ENCODE measurements around the gene RABL3.

RABL3 gene

GRCh38 chr3:120650311-120650710 lies 92.0 kb downstream of the RABL3 start:
- H3K4me3 ChIP-seq (ENCODE audit: low read depth, low read length, poor library complexity, severe bottlenecking), result no peak overlapping the region
- no peaks in the 10 kb centered on the region for H3K36me3 ChIP-seq (ENCODE audit: insufficient read depth, low read length)
- no peak overlapping the region for H3K27ac ChIP-seq (ENCODE audit: low read depth, low read length, poor library complexity, severe bottlenecking)
- H3K9ac ChIP-seq (ENCODE audit: low read length), result no peak overlapping the region
- no peaks in the 10 kb centered on the region for H3K27me3 ChIP-seq (ENCODE audit: insufficient read depth, low read length)
- H3K4me2 ChIP-seq (ENCODE audit: low read length), result no peak overlapping the region
- no peak overlapping the region for H2AFZ ChIP-seq (ENCODE audit: low read length)
- no peaks in the 10 kb centered on the region for H3K9me2 ChIP-seq (ENCODE audit: low read depth, low read length)
- TF ChIP-seq, protein P1, sequence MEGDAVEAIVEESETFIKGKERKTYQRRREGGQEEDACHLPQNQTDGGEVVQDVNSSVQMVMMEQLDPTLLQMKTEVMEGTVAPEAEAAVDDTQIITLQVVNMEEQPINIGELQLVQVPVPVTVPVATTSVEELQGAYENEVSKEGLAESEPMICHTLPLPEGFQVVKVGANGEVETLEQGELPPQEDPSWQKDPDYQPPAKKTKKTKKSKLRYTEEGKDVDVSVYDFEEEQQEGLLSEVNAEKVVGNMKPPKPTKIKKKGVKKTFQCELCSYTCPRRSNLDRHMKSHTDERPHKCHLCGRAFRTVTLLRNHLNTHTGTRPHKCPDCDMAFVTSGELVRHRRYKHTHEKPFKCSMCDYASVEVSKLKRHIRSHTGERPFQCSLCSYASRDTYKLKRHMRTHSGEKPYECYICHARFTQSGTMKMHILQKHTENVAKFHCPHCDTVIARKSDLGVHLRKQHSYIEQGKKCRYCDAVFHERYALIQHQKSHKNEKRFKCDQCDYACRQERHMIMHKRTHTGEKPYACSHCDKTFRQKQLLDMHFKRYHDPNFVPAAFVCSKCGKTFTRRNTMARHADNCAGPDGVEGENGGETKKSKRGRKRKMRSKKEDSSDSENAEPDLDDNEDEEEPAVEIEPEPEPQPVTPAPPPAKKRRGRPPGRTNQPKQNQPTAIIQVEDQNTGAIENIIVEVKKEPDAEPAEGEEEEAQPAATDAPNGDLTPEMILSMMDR (IDR thresholded peaks at IDR 0.05; ENCODE audit: low read length), result no peak
- TF ChIP-seq EZH2 (IDR thresholded peaks at IDR 0.05; ENCODE audit: borderline replicate concordance, low read length), result no peak
- H3K9me3 ChIP-seq (ENCODE audit: low read length), result no peaks in the 10 kb centered on the region
- H3F3A ChIP-seq (ENCODE audit: insufficient read depth, low read length), result no peaks in the 10 kb centered on the region
- H3K79me2 ChIP-seq (ENCODE audit: insufficient read depth, low read length), result no peaks in the 10 kb centered on the region
- no peaks in the 10 kb centered on the region for H3K4me1 ChIP-seq (ENCODE audit: insufficient read depth, low read length, severe bottlenecking)
- no peaks in the 10 kb centered on the region for H4K20me1 ChIP-seq (ENCODE audit: insufficient read depth, low read length)

DNA sequence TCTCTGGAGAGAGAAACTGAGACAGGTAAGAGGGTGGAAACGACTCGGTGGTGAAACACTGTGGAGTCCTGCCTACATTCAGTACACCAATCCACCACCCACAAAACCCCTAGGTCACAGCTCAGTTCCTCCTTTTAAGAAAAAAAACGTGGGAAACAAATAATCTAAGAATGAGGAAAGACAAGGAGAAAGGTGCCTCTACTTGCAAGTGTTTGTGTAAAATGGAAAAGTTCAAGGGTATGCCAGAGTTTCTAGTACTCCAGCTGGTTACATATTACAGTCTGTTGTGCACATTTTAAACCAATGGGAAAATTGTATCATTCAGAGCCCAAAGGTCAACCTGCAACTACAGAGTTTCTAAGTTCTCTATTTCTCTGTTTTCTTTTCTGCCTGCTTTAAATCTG lies 92.5 kb downstream of the RABL3 start:
- no peaks in the 10 kb centered on the region for H3K9me2 ChIP-seq (ENCODE audit: low read depth, low read length)
- no peaks in the 10 kb centered on the region for H3F3A ChIP-seq (ENCODE audit: insufficient read depth, low read length)
- no peak overlapping the region for H3K4me3 ChIP-seq (ENCODE audit: low read depth, low read length, poor library complexity, severe bottlenecking)
- no peaks in the 10 kb centered on the region for H3K4me1 ChIP-seq (ENCODE audit: insufficient read depth, low read length, severe bottlenecking)
- no peaks in the 10 kb centered on the region for H3K9me3 ChIP-seq (ENCODE audit: low read length)
- no peaks in the 10 kb centered on the region for H3K27me3 ChIP-seq (ENCODE audit: insufficient read depth, low read length)
- TF ChIP-seq EZH2 (IDR thresholded peaks at IDR 0.05; ENCODE audit: borderline replicate concordance, low read length), result no peak
- TF ChIP-seq, protein P1 (IDR thresholded peaks at IDR 0.05; ENCODE audit: low read length), result no peak
- H3K79me2 ChIP-seq (ENCODE audit: insufficient read depth, low read length), result no peaks in the 10 kb centered on the region
- no peaks in the 10 kb centered on the region for H4K20me1 ChIP-seq (ENCODE audit: insufficient read depth, low read length)
- H3K36me3 ChIP-seq (ENCODE audit: insufficient read depth, low read length), result no peaks in the 10 kb centered on the region
- no peak overlapping the region for H3K4me2 ChIP-seq (ENCODE audit: low read length)
- no peak overlapping the region for H2AFZ ChIP-seq (ENCODE audit: low read length)
- no peak overlapping the region for H3K27ac ChIP-seq (ENCODE audit: low read depth, low read length, poor library complexity, severe bottlenecking)
- no peak overlapping the region for H3K9ac ChIP-seq (ENCODE audit: low read length)

GRCh38 chr3:120648290-120648689 lies 94.0 kb downstream of the RABL3 start:
- no peak overlapping the region for H3K4me3 ChIP-seq (ENCODE audit: low read depth, low read length, poor library complexity, severe bottlenecking)
- H3K9me2 ChIP-seq (ENCODE audit: low read depth, low read length), result no peaks in the 10 kb centered on the region

More at GRCh38 chr3:120648290-120648689, 94.0 kb downstream of the RABL3 start:
- TF ChIP-seq, protein P1 (IDR thresholded peaks at IDR 0.05; ENCODE audit: low read length), result no peak
- no peak for TF ChIP-seq EZH2 (IDR thresholded peaks at IDR 0.05; ENCODE audit: borderline replicate concordance, low read length)
- H3K27me3 ChIP-seq (ENCODE audit: insufficient read depth, low read length), result no peaks in the 10 kb centered on the region
- H3K79me2 ChIP-seq (ENCODE audit: insufficient read depth, low read length), result no peaks in the 10 kb centered on the region
- no peak overlapping the region for H3K9ac ChIP-seq (ENCODE audit: low read length)
- no peak overlapping the region for H3K4me2 ChIP-seq (ENCODE audit: low read length)
- H3K4me1 ChIP-seq (ENCODE audit: insufficient read depth, low read length, severe bottlenecking), result no peaks in the 10 kb centered on the region
- H2AFZ ChIP-seq (ENCODE audit: low read length), result no peak overlapping the region
- H3F3A ChIP-seq (ENCODE audit: insufficient read depth, low read length), result no peaks in the 10 kb centered on the region
- no peaks in the 10 kb centered on the region for H3K36me3 ChIP-seq (ENCODE audit: insufficient read depth, low read length)
- no peak overlapping the region for H3K27ac ChIP-seq (ENCODE audit: low read depth, low read length, poor library complexity, severe bottlenecking)
- H3K9me3 ChIP-seq (ENCODE audit: low read length), result no peaks in the 10 kb centered on the region
- no peaks in the 10 kb centered on the region for H4K20me1 ChIP-seq (ENCODE audit: insufficient read depth, low read length)

All from OCI-LY1 (cell line).